Dermis blood vessel endothelial cell (primary cell): Measurements from ENCODE around the gene GPR12. TPM values are rescaled to one million over a fixed set of nuclear protein-coding genes. Genes with fewer than 3 reads are reported as not detected.

Experiments
- total RNA-seq: library from RNA; depleted of rRNA; stranded (reverse); fragments of >200 nt; gene quantifications from 2 replicates; pipeline ENCODE4 v1.2.3, GENCODE V29; 2014

GPR12 gene
- total RNA-seq, 1 donor from 2014 or later: not detected

Other genes with a start within 250 kb of the GPR12 start
- 19.4 and 35.9 TPM in 2 replicates for gene WASF3, start 203.1 kb downstream of the GPR12 start, total RNA-seq